IMR-90 (cell line): ENCODE results near the gene NFKB1. TPM values are rescaled to one million over a fixed set of nuclear protein-coding genes. Genes with fewer than 3 reads are reported as not detected.
A peak's percentile ranks its signal among the peaks of the same experiment; 100 is the strongest.

ENCODE experiments used
- ATAC-seq: fragments of 200-7000 bp; cut with Tn5 transposase; 2 replicates; pipeline ENCODE4 v1.9.1; 2020; ENCODE audit warnings: low read depth, mild to moderate bottlenecking, moderate library complexity
- BruUV-seq: library from RNA; stranded (reverse); fragments of 400-500 nt; replicated peaks from 2 replicates; lab custom pipeline; 2021; lab: Mats Ljungman, UMichigan
- CTCF ChIA-PET: fragments of 300-600 bp; formaldehyde crosslinking; extraction: SDS; loops from one replicate; lab custom pipeline; 2021; ENCODE audit warnings: antibody characterized with exemption; lab: Yijun Ruan, JAX
- POLR2A ChIA-PET: fragments of 300-600 bp; sonication (Branson Sonifier 250); formaldehyde crosslinking; loops from one replicate; lab custom pipeline; 2022; ENCODE audit warnings: antibody characterized with exemption; ENCODE audit not compliant: unreplicated experiment; lab: Charles Lee
- DNase-seq: peaks from one replicate; pipeline ENCODE4 v3.0.0; 2013
- H2AFZ ChIP-seq: replicated peaks from 2 replicates; pipeline ENCODE3; 2013; ENCODE audit warnings: low read length, mild to moderate bottlenecking; ENCODE audit not compliant: poor library complexity
- H2AK5ac ChIP-seq: 2 replicates; pipeline ENCODE4 v1.6.1; 2013; ENCODE audit warnings: low read depth, low read length, inconsistent platforms
- H2AK9ac ChIP-seq: replicated peaks from 2 replicates; pipeline ENCODE3; 2013; ENCODE audit warnings: mild to moderate bottlenecking, low read depth, low read length, moderate library complexity; ENCODE audit not compliant: poor library complexity
- H2BK120ac ChIP-seq: 2 replicates; pipeline ENCODE4 v1.6.1; 2013; ENCODE audit warnings: low read depth, low read length, inconsistent platforms
- H2BK15ac ChIP-seq: 3 replicates; pipeline ENCODE4 v1.6.1; 2013; ENCODE audit warnings: low read depth, low read length, inconsistent platforms
- H2BK20ac ChIP-seq: 2 replicates; pipeline ENCODE4 v1.6.1; 2013; ENCODE audit warnings: low read depth, mild to moderate bottlenecking, inconsistent platforms, low read length, moderate library complexity
- H2BK5ac ChIP-seq: 2 replicates; pipeline ENCODE4 v1.6.1; 2013; ENCODE audit warnings: mild to moderate bottlenecking, low read depth, low read length, inconsistent platforms; ENCODE audit not compliant: poor library complexity, severe bottlenecking
- H3K14ac ChIP-seq: replicated peaks from 2 replicates; pipeline ENCODE4 v1.6.1; 2013; ENCODE audit warnings: low read depth, low read length, inconsistent platforms
- H3K18ac ChIP-seq: 2 replicates; pipeline ENCODE4 v1.6.1; 2013; ENCODE audit warnings: low read depth, low read length, control low read depth
- H3K23ac ChIP-seq: 2 replicates; pipeline ENCODE4 v1.6.1; 2013; ENCODE audit warnings: low read depth, low read length, inconsistent platforms
- H3K27ac ChIP-seq: 2 replicates; pipeline ENCODE4 v1.5.1; 2013; ENCODE audit warnings: mild to moderate bottlenecking, control low read depth, low read length; ENCODE audit not compliant: insufficient read depth
- H3K27me3 ChIP-seq: 2 replicates; pipeline ENCODE4 v1.6.1; 2013; ENCODE audit warnings: low read length; ENCODE audit not compliant: control insufficient read depth, insufficient read depth
- H3K36me3 ChIP-seq: 2 replicates; pipeline ENCODE4 v1.6.1; 2013; ENCODE audit warnings: low read length, mixed read lengths; ENCODE audit not compliant: control insufficient read depth, insufficient read depth
- H3K4ac ChIP-seq: 2 replicates; pipeline ENCODE4 v1.6.1; 2013; ENCODE audit warnings: low read depth, low read length, inconsistent platforms
- H3K4me1 ChIP-seq: 2 replicates; pipeline ENCODE4 v1.6.1; 2013; ENCODE audit warnings: low read length, mixed read lengths; ENCODE audit not compliant: control insufficient read depth, insufficient read depth
- H3K4me2 ChIP-seq: 2 replicates; pipeline ENCODE4 v1.6.1; 2013; ENCODE audit warnings: low read depth, mild to moderate bottlenecking, control low read depth, low read length, moderate library complexity
- H3K4me3 ChIP-seq: 2 replicates; pipeline ENCODE4 v1.5.1; 2013; ENCODE audit warnings: low read depth, mild to moderate bottlenecking, control low read depth, low read length, moderate library complexity; ENCODE audit not compliant: insufficient read depth
- H3K56ac ChIP-seq: 2 replicates; pipeline ENCODE4 v1.6.1; 2013; ENCODE audit warnings: low read length, inconsistent platforms; ENCODE audit not compliant: insufficient read depth; ENCODE audit errors: extremely low read depth
- H3K79me1 ChIP-seq, 2 experiments: 2 replicates each; pipeline ENCODE4 v1.6.1; 2013; ENCODE audit warnings: low read length in 2 of 2, inconsistent platforms in 1 of 2, low read depth in 1 of 2
- H3K9ac ChIP-seq: 2 replicates; pipeline ENCODE4 v1.6.1; 2013; ENCODE audit warnings: low read depth, low read length, control low read depth
- H3K9me1 ChIP-seq: 2 replicates; pipeline ENCODE4 v1.6.1; 2013; ENCODE audit warnings: low read length, inconsistent platforms; ENCODE audit not compliant: insufficient read depth
- H3K9me3 ChIP-seq: 2 replicates; pipeline ENCODE4 v1.6.1; 2013; ENCODE audit warnings: low read length; ENCODE audit not compliant: control insufficient read depth, insufficient read depth
- H4K20me1 ChIP-seq: 2 replicates; pipeline ENCODE4 v1.6.1; 2013; ENCODE audit warnings: low read length, inconsistent platforms; ENCODE audit not compliant: insufficient read depth
- H4K5ac ChIP-seq: 2 replicates; pipeline ENCODE4 v1.6.1; 2013; ENCODE audit warnings: mild to moderate bottlenecking, low read depth, low read length, control low read depth
- H4K8ac ChIP-seq, 2 experiments: 2 replicates each; pipeline ENCODE4 v1.6.1; 2013; ENCODE audit warnings: low read depth in 2 of 2, low read length in 2 of 2, control low read depth in 1 of 2, inconsistent platforms in 1 of 2
- H4K91ac ChIP-seq: 2 replicates; pipeline ENCODE4 v1.6.1; 2013; ENCODE audit warnings: low read depth, low read length, inconsistent platforms; ENCODE audit not compliant: insufficient read depth
- BHLHE40 ChIP-seq: fragments of 150-350 bp; IDR thresholded peaks from 2 replicates; pipeline ENCODE4 v1.6.1; 2016; ENCODE audit warnings: mild to moderate bottlenecking, low read depth, low read length
- CEBPB ChIP-seq: IDR thresholded peaks from 2 replicates; pipeline ENCODE4 v1.6.1; 2012; ENCODE audit warnings: low read depth, low read length, improper control_type of control experiment
- CHD1 ChIP-seq: IDR thresholded peaks from 2 replicates; pipeline ENCODE4 v1.6.1; 2012; ENCODE audit warnings: low read depth, low read length, improper control_type of control experiment
- ELK1 ChIP-seq: fragments of 150-350 bp; IDR thresholded peaks from 2 replicates; pipeline ENCODE4 v1.6.1; 2016; ENCODE audit warnings: low read depth, mild to moderate bottlenecking, low read length, moderate library complexity, borderline replicate concordance
- FOS ChIP-seq: fragments of 150-350 bp; IDR thresholded peaks from 2 replicates; pipeline ENCODE4 v1.6.1; 2016; ENCODE audit warnings: low read depth, low read length
- MAFK ChIP-seq: IDR thresholded peaks from 2 replicates; pipeline ENCODE4 v1.6.1; 2012; ENCODE audit warnings: low read depth, low read length, improper control_type of control experiment
- MAZ ChIP-seq: IDR thresholded peaks from 2 replicates; pipeline ENCODE4 v1.6.1; 2012; ENCODE audit warnings: low read depth, mild to moderate bottlenecking, low read length, improper control_type of control experiment, moderate library complexity, borderline replicate concordance
- MXI1 ChIP-seq: IDR thresholded peaks from 2 replicates; pipeline ENCODE4 v1.6.1; 2012; ENCODE audit warnings: low read depth, mild to moderate bottlenecking, low read length, moderate library complexity, borderline replicate concordance
- NFE2L2 ChIP-seq: fragments of 150-350 bp; IDR thresholded peaks from 2 replicates; pipeline ENCODE4 v1.6.1; 2016; ENCODE audit warnings: low read depth, mild to moderate bottlenecking, low read length
- POLR2A ChIP-seq: IDR thresholded peaks from 2 replicates; pipeline ENCODE4 v1.6.1; 2012; ENCODE audit warnings: mild to moderate bottlenecking, low read depth, low read length
- RAD21 ChIP-seq: IDR thresholded peaks from 2 replicates; pipeline ENCODE4 v1.6.1; 2012; ENCODE audit warnings: low read length, improper control_type of control experiment
- RCOR1 ChIP-seq: IDR thresholded peaks from 2 replicates; pipeline ENCODE4 v1.6.1; 2012; ENCODE audit warnings: mild to moderate bottlenecking, low read length, improper control_type of control experiment; ENCODE audit not compliant: insufficient replicate concordance
- RFX5 ChIP-seq: IDR thresholded peaks from 2 replicates; pipeline ENCODE4 v1.8.0; 2012; ENCODE audit warnings: low read depth, mild to moderate bottlenecking, low read length, moderate library complexity
- SMC3 ChIP-seq: fragments of 150-350 bp; IDR thresholded peaks from 2 replicates; pipeline ENCODE4 v1.6.1; 2016; ENCODE audit warnings: low read depth, mild to moderate bottlenecking, antibody characterized with exemption, low read length, moderate library complexity
- USF2 ChIP-seq: fragments of 150-350 bp; IDR thresholded peaks from 2 replicates; pipeline ENCODE4 v1.6.1; 2017; ENCODE audit warnings: mild to moderate bottlenecking, antibody characterized with exemption, low read length, low read depth
- WGBS, 2 experiments: methylation state at CpG; one replicate each; pipeline versions ENCODE4 v1.1.5 to v1.1.7; 2013; ENCODE audit warnings: missing lambda C conversion rate in 2 of 2; ENCODE audit not compliant: insufficient read length in 1 of 2; ENCODE audit errors: extremely low coverage in 2 of 2; 5-methylcytosine and 5-hydroxymethylcytosine counted together
- dilution Hi-C: fragments of 300-500 bp; cut with HindIII; formaldehyde crosslinking; loops from one replicate; pipeline ENCODE4 v1.14.3; 2018; ENCODE audit warnings: low sequenced_read_pairs; ENCODE audit not compliant: unreplicated experiment
- in situ Hi-C: fragments of 300-500 bp; cut with MboI; formaldehyde crosslinking; loops from 3 replicates; pipeline ENCODE4 v1.14.3; 2019; ENCODE audit warnings: low sequenced_read_pairs, inconsistent platforms, mixed read lengths
- intact Hi-C: fragments of 100-400 bp; cut with micrococcal nuclease; formaldehyde crosslinking; loops from 2 replicates; pipeline ENCODE4 v1.10.0; 2022
- polyA plus RNA-seq, 3 experiments: library from polyadenylated mRNA; depleted of rRNA; stranded (reverse); fragments of >200 nt; gene quantifications; 2 replicates each; pipeline ENCODE4 v1.2.3, GENCODE V29; 2012; ENCODE audit warnings: low replicate concordance in 1 of 3
- total RNA-seq: library from RNA; depleted of rRNA; stranded (reverse); fragments of >200 nt; gene quantifications from 2 replicates; pipeline ENCODE4 v1.2.3, GENCODE V29; 2012
- TF ChIP-seq, protein P1 (sequence below): conservative IDR thresholded peaks from 2 replicates; pipeline ENCODE4 v1.5.1; 2012; ENCODE audit warnings: mild to moderate bottlenecking, low read depth, low read length, improper control_type of control experiment

The NFKB1 gene
- total and polyA plus RNA-seq, 2 of the 4 experiments (the other 2 are of a cell fraction): 19.8 to 24.6 TPM

DNA sequence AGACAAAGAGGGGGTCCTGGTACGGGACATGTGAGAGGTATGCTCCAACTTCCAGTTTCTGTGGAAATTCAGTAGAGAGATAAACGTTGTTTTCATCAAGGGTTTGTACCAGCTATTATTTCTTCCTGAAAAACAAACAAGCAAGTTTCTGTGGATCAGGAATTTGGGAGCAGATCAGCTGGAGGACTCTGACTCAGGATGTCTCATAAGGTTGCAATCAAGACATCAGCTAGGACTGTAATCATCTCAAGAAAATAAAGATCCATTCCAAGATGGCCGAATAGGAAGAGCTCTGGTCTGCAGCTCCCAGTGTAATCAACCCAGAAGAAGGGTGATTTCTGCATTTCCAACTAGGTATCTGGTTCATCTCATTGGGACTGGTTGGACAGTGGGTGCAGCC, 23.5 kb upstream of the NFKB1 start:
- peak; percentile 37; the same call in 1 of the 2 replicates for ATAC-seq
- no peak overlapping the region for H2BK20ac ChIP-seq
- no TSS peak for BruUV-seq
- H2AK9ac ChIP-seq: no peak overlapping the region
- H3K23ac ChIP-seq: no peak overlapping the region
- dilution Hi-C loops (no loop called here), intact Hi-C loops (no loop called here), in situ Hi-C loops (no loop called here)
- no peak overlapping the region for H3K4ac ChIP-seq
- H3K56ac ChIP-seq: no peak overlapping the region
- H2AK5ac ChIP-seq: no peak overlapping the region
- H2BK15ac ChIP-seq: no peak overlapping the region
- TF ChIP-seq CEBPB (no peak), MAZ (no peak), RAD21 (no peak), ELK1 (no peak), FOS (no peak), BHLHE40 (no peak), MXI1 (no peak), NFE2L2 (no peak), RFX5 (no peak), USF2 (no peak), CHD1 (no peak), RCOR1 (no peak), SMC3 (no peak), POLR2A (no peak), MAFK (no peak)
- TF ChIP-seq, protein P1, sequence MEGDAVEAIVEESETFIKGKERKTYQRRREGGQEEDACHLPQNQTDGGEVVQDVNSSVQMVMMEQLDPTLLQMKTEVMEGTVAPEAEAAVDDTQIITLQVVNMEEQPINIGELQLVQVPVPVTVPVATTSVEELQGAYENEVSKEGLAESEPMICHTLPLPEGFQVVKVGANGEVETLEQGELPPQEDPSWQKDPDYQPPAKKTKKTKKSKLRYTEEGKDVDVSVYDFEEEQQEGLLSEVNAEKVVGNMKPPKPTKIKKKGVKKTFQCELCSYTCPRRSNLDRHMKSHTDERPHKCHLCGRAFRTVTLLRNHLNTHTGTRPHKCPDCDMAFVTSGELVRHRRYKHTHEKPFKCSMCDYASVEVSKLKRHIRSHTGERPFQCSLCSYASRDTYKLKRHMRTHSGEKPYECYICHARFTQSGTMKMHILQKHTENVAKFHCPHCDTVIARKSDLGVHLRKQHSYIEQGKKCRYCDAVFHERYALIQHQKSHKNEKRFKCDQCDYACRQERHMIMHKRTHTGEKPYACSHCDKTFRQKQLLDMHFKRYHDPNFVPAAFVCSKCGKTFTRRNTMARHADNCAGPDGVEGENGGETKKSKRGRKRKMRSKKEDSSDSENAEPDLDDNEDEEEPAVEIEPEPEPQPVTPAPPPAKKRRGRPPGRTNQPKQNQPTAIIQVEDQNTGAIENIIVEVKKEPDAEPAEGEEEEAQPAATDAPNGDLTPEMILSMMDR: no peak
- no peak overlapping the region for H2BK120ac ChIP-seq
- no peaks in the 10 kb centered on the region for H3K79me1 ChIP-seq
- no peak overlapping the region for H3K27ac ChIP-seq
- no peak overlapping the region for H3K4me2 ChIP-seq
- no peak overlapping the region for H2BK5ac ChIP-seq
- peak overlapping the region; percentile 20; the same call in 1 of the 2 replicates for H3K14ac ChIP-seq
- no peak overlapping the region for H3K4me3 ChIP-seq
- no peak overlapping the region for H4K5ac ChIP-seq
- no peak overlapping the region for H3K18ac ChIP-seq
- no peak overlapping the region for H4K91ac ChIP-seq
- peak; percentile 52 for DNase-seq
- H3K4me1 ChIP-seq: no peaks in the 10 kb centered on the region
- WGBS, 2 experiments: no CpG with 5 or more reads among the region's 3 CpGs
- H4K20me1 ChIP-seq: no peaks in the 10 kb centered on the region
- H2AFZ ChIP-seq: peak overlapping the region; percentile 83
- peaks cover 2% of the 10 kb centered on the region; the same call in 1 of the 2 replicates for H3K27me3 ChIP-seq
- POLR2A ChIA-PET: no interaction called here
- no peaks in the 10 kb centered on the region for H3K9me1 ChIP-seq
- H3K36me3 ChIP-seq: no peaks in the 10 kb centered on the region
- H4K8ac ChIP-seq: 0 out of 4 replicates have a peak overlapping the region, but pooled peaks of 1 of the 2 experiments have one; percentile 56
- CTCF ChIA-PET: interaction anchor here (1.7 kb wide), 1 partner anchor 23 kb away, joined by 3 read pairs; no protein-coding TSS in a partner anchor
- H3K9me3 ChIP-seq: peaks cover 6% of the 10 kb centered on the region
- no peak overlapping the region for H3K9ac ChIP-seq
